ENCODE results near the gene DGKD.

- TF ChIP-seq CTCF (IDR thresholded peaks at IDR 0.05; ENCODE audit: low read depth, low read length), result no peak
- no peak for TF ChIP-seq EZH2phosphoT487 (IDR thresholded peaks at IDR 0.05; ENCODE audit: low read depth)
Measured at GRCh38 chr2:233463586-233463985, 109.3 kb downstream of the DGKD start.

Data from OCI-LY3 (cell line).